Hepatocyte (in vitro differentiated cells): ENCODE data around the gene CHCHD4. TPM values are rescaled to one million over a fixed set of nuclear protein-coding genes. Genes with fewer than 3 reads are reported as not detected.

ENCODE experiments used
- DNase-seq: peaks from one replicate; pipeline ENCODE4 v3.0.0-alpha.2; 2016; ENCODE audit warnings: low spot score
- H2AFZ ChIP-seq: fragments of 200-600 bp; sonication (generic); 2 replicates; pipeline ENCODE4 v1.6.0; 2016; ENCODE audit warnings: antibody characterized with exemption, mild to moderate bottlenecking
- H3K27ac ChIP-seq: fragments of 200-600 bp; sonication (generic); 2 replicates; pipeline ENCODE4 v1.5.1; 2016; ENCODE audit warnings: mild to moderate bottlenecking
- H3K27me3 ChIP-seq: fragments of 200-600 bp; sonication (generic); 2 replicates; pipeline ENCODE4 v1.6.1; 2016
- H3K36me3 ChIP-seq: fragments of 200-600 bp; sonication (generic); replicated peaks from 2 replicates; pipeline ENCODE4 v1.5.1; 2016; ENCODE audit warnings: low read depth; ENCODE audit not compliant: insufficient read depth
- H3K4me1 ChIP-seq: fragments of 200-600 bp; sonication (generic); 2 replicates; pipeline ENCODE4 v1.5.1; 2016; ENCODE audit warnings: mild to moderate bottlenecking, moderate library complexity; ENCODE audit not compliant: insufficient read depth
- H3K4me2 ChIP-seq: fragments of 200-600 bp; sonication (generic); 2 replicates; pipeline ENCODE4 v1.6.0; 2016
- H3K4me3 ChIP-seq: fragments of 200-600 bp; sonication (generic); 2 replicates; pipeline ENCODE4 v1.5.1; 2016; ENCODE audit warnings: mild to moderate bottlenecking
- H3K79me2 ChIP-seq: fragments of 200-600 bp; sonication (generic); 2 replicates; pipeline ENCODE4 v1.6.0; 2017; ENCODE audit warnings: mild to moderate bottlenecking
- H3K9me2 ChIP-seq: fragments of 200-600 bp; sonication (generic); replicated peaks from 2 replicates; pipeline ENCODE4 v1.6.0; 2017; ENCODE audit warnings: mild to moderate bottlenecking; ENCODE audit not compliant: insufficient read depth
- H3K9me3 ChIP-seq: fragments of 200-600 bp; sonication (generic); 2 replicates; pipeline ENCODE4 v1.5.1; 2016; ENCODE audit warnings: low read depth, mild to moderate bottlenecking
- H4K20me1 ChIP-seq: fragments of 200-600 bp; sonication (generic); 2 replicates; pipeline ENCODE4 v1.6.0; 2016; ENCODE audit warnings: mild to moderate bottlenecking; ENCODE audit not compliant: insufficient read depth, poor library complexity, severe bottlenecking
- CTCF ChIP-seq: fragments of 200-600 bp; sonication (generic); IDR thresholded peaks from 2 replicates; pipeline ENCODE4 v1.5.1; 2016; ENCODE audit warnings: antibody characterized with exemption, mild to moderate bottlenecking; ENCODE audit not compliant: poor library complexity
- EZH2 ChIP-seq: fragments of 200-600 bp; sonication (generic); IDR thresholded peaks from 2 replicates; pipeline ENCODE4 v1.6.1; 2016; ENCODE audit warnings: antibody characterized with exemption, mild to moderate bottlenecking, borderline replicate concordance
- EZH2phosphoT487 ChIP-seq: fragments of 200-600 bp; sonication (generic); IDR thresholded peaks from one replicate; pipeline ENCODE4 v1.6.1; 2018; ENCODE audit warnings: antibody characterized with exemption, mild to moderate bottlenecking, low read depth, moderate library complexity; ENCODE audit not compliant: unreplicated experiment, severe bottlenecking
- WGBS: methylation state at CpG from one replicate; pipeline ENCODE4 v1.1.6; 2016; ENCODE audit warnings: low lambda C conversion rate; ENCODE audit errors: missing lambda C conversion rate; 5-methylcytosine and 5-hydroxymethylcytosine counted together
- polyA plus RNA-seq: library from polyadenylated mRNA; unstranded; fragments of >200 nt; fragmentation: Nextera tagmentation; extraction: Ambion mirVana; gene quantifications from 2 replicates; pipeline ENCODE4 v1.2.1, GENCODE V29; 2016
- total RNA-seq: library from RNA; depleted of rRNA; stranded (reverse); fragments of >200 nt; gene quantifications from 2 replicates; pipeline ENCODE4 v1.2.3, GENCODE V29; 2014

The CHCHD4 gene
- total and polyA plus RNA-seq, 2 experiments from 2014 or later: 15.2 to 22.8 TPM

DNA sequence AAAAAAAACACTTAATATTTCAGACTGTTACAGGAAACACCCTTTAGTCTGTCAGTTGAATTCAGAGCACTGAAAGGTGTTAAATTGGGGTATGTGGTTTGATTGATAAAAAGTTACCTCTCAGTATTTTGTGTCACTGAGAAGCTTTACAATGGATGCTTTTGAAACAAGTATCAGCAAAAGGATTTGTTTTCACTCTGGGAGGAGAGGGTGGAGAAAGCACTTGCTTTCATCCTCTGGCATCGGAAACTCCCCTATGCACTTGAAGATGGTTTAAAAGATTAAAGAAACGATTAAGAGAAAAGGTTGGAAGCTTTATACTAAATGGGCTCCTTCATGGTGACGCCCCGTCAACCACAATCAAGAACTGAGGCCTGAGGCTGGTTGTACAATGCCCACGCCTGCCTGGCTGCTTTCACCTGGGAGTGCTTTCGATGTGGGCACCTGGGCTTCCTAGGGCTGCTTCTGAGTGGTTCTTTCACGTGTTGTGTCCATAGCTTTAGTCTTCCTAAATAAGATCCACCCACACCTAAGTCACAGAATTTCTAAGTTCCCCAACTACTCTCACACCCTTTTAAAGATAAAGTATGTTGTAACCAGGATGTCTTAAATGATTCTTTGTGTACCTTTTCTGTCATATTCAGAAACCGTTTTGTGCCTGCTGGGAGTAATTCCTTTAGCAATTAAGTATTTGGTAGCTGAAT is 18.0 kb upstream of the CHCHD4 start:
- Histone ChIP-seq H2AFZ (no peak overlapping the region), H3K4me2 (no peak overlapping the region)

DNA sequence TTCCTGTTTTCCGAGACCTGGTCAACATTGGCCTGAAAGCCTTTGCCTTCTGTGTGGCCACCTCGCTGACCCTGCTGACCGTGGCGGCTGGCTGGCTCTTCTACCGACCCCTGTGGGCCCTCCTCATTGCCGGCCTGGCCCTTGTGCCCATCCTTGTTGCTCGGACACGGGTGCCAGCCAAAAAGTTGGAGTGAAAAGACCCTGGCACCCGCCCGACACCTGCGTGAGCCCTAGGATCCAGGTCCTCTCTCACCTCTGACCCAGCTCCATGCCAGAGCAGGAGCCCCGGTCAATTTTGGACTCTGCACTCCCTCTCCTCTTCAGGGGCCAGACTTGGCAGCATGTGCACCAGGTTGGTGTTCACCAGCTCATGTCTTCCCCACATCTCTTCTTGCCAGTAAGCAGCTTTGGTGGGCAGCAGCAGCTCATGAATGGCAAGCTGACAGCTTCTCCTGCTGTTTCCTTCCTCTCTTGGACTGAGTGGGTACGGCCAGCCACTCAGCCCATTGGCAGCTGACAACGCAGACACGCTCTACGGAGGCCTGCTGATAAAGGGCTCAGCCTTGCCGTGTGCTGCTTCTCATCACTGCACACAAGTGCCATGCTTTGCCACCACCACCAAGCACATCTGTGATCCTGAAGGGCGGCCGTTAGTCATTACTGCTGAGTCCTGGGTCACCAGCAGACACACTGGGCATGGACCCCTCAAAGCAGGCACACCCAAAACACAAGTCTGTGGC is 17.1 kb upstream of the CHCHD4 start:
- TF ChIP-seq CTCF (no peak), EZH2 (no peak), EZH2phosphoT487 (no peak)
- 89% methylated on average over 19 of the region's 19 CpGs for WGBS
- Histone ChIP-seq H3K36me3 (no peaks in the 10 kb centered on the region), H3K4me3 (no peak overlapping the region), H3K9me3 (no peaks in the 10 kb centered on the region), H2AFZ (no peak overlapping the region), H4K20me1 (no peaks in the 10 kb centered on the region), H3K4me1 (peaks cover 22% of the 10 kb centered on the region), H3K79me2 (no peaks in the 10 kb centered on the region), H3K27ac (peak overlapping the region; percentile 95), H3K9me2 (no peaks in the 10 kb centered on the region), H3K27me3 (no peaks in the 10 kb centered on the region), H3K4me2 (no peak overlapping the region)
- no peak for DNase-seq

More for the DNA sequence above, 18.0 kb upstream of the CHCHD4 start:
- 83% methylated on average over 8 of the region's 8 CpGs for WGBS
- no peaks in the 10 kb centered on the region for H3K79me2 ChIP-seq
- H3K27me3 ChIP-seq: no peaks in the 10 kb centered on the region
- DNase-seq: no peak
- no peaks in the 10 kb centered on the region for H3K9me3 ChIP-seq
- peaks cover 22% of the 10 kb centered on the region for H3K4me1 ChIP-seq
- no peak for TF ChIP-seq CTCF
- no peaks in the 10 kb centered on the region for H3K36me3 ChIP-seq
- H4K20me1 ChIP-seq: no peaks in the 10 kb centered on the region
- H3K27ac ChIP-seq: peak overlapping the region; percentile 95
- H3K4me3 ChIP-seq: no peak overlapping the region
- no peaks in the 10 kb centered on the region for H3K9me2 ChIP-seq

- no peak overlapping the region for H3K27ac ChIP-seq
- H4K20me1 ChIP-seq: no peaks in the 10 kb centered on the region
- no peaks in the 10 kb centered on the region for H3K79me2 ChIP-seq
- H3K36me3 ChIP-seq: no peaks in the 10 kb centered on the region
- H3K9me3 ChIP-seq: no peaks in the 10 kb centered on the region
- H2AFZ ChIP-seq: no peak overlapping the region
- peaks cover 22% of the 10 kb centered on the region for H3K4me1 ChIP-seq
- no peak overlapping the region for H3K4me3 ChIP-seq
- no peaks in the 10 kb centered on the region for H3K9me2 ChIP-seq
- H3K27me3 ChIP-seq: no peaks in the 10 kb centered on the region
- H3K4me2 ChIP-seq: no peak overlapping the region
- no peak for TF ChIP-seq EZH2
- TF ChIP-seq CTCF: no peak
- TF ChIP-seq EZH2phosphoT487: no peak
- 91% methylated on average over 2 of the region's 2 CpGs for WGBS
- DNase-seq: no peak
These were observed 16.5 kb upstream of the CHCHD4 start for GRCh38 chr3:14141144-14141543.
